ENCODE measurements around the gene AKT1S1.
"Not testable (repeated sequence)": the region's sequence is repeated elsewhere in the genome, so short reads cannot be mapped to it uniquely, and the experiment has no call there.

The AKT1S1 gene

GRCh38 chr19:49836176-49837008 lies 40.8 kb downstream of the AKT1S1 start:
- DNase-seq (ENCODE audit: low spot score): no peak

DNA sequence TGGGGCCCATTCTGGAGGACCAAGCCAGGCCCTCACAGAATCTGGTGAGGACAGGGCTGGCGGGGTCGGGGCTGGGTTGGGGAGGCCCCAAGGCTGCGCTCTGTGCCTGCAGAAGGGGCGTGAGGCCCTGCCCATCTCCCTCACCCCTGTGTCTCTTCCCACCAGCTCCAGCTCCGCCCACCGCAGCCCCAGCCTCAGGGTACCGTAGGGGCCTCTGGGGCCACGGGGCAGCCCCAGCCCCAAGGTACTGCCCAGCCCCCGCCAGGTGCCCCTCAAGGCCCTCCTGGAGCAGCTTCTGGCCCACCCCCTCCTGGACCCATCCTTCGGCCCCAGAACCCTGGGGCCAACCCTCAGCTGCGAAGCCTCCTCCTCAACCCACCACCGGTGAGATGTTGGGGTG lies 41.6 kb downstream of the AKT1S1 start:
- DNase-seq (ENCODE audit: low spot score): no peak

DNA sequence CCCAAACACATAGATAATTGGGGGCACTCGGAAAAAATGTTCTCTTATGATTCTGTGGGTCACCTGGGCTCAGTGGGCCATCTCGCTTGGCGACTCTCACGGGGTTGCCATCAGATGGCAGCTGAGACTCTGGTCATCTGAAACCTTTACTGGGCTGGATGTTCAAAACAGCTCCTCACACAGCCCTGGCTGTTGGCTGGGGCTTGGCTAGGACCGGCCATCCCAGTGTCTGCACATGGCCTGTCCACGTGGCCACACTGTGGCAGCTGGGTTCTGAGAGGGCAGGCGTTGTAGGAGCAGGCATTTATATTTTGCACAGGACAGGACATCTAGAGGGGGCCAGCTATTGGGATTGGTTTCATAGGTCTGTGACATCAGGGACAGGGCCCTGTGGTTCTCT lies 43.6 kb downstream of the AKT1S1 start:
- DNase-seq (ENCODE audit: low spot score): no peak

DNA sequence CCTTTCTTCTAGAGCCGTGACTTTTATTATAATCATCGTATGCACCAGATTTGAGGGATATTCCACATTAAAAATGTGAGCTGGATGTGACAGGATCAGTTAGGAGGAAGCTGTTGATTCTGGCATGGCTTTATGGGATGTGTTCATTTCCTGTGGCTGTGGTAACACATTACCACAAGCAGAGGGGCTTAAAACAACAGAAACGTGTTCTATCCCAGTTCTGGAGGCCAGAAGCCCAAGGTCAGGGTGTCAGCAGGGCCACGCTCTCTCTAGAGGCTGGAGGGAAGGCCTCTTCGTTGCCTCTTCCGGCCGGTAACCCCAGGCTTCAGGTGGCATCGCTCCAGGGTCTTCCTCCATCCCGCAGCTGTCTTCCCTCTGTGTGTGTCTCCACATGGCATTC lies 44.6 kb downstream of the AKT1S1 start:
- DNase-seq (ENCODE audit: low spot score): no peak

- no peak for DNase-seq (ENCODE audit: low spot score)
Observed at GRCh38 chr19:49831592-49831991, 45.6 kb downstream of the AKT1S1 start.

GRCh38 chr19:49830766-49831165 lies 46.4 kb downstream of the AKT1S1 start:
- no peak for DNase-seq (ENCODE audit: low spot score)

DNA sequence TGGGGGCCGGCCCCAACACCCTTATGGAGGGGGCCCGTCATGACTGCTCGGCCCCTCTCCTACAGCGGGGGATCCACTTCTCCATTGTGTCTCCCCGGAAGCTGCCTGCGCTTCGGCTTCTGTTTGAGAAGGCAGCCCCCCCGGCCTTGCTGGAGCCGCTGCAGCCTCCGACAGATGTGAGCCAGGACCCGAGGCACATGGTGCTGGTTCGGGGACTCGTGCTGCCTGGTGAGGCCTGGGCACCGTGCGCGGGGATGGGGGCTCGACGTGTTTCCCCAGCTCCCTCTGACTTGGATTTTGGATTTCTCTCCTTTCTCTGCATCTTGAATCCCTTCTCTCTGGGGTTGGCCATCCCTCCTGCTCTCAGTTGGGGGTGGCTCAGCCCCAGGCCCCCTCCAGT lies 47.4 kb downstream of the AKT1S1 start:
- DNase-seq (ENCODE audit: low spot score): no peak

- no peak for DNase-seq (ENCODE audit: low spot score)
Observed at GRCh38 chr19:49829200-49829599, 48.0 kb downstream of the AKT1S1 start.

GRCh38 chr19:49827034-49827433 lies 50.1 kb downstream of the AKT1S1 start:
- no peak for DNase-seq (ENCODE audit: low spot score)

GRCh38 chr19:49824662-49825061 lies 52.5 kb downstream of the AKT1S1 start:
- DNase-seq (ENCODE audit: low spot score): no peak

DNA sequence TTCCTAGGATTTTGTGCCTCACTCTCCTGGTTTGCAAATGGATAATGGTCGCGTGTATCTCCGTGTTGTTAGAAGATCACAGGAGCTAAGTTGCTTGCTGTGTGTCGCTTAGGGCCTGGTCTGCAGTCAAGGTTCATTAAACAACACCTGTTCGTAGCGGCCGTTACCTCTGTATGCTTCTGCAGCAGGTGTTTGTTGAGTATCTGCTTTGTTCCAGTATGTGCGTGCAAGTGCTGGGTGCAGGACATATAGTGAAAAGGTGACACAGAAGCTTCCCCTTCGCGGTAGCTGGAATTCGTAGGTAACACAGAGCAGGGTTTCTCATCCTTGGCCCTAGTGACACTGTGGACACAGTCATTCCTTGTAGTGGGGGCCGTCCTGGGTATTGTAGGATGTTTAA lies 53.7 kb downstream of the AKT1S1 start:
- DNase-seq (ENCODE audit: low spot score): no peak

DNA sequence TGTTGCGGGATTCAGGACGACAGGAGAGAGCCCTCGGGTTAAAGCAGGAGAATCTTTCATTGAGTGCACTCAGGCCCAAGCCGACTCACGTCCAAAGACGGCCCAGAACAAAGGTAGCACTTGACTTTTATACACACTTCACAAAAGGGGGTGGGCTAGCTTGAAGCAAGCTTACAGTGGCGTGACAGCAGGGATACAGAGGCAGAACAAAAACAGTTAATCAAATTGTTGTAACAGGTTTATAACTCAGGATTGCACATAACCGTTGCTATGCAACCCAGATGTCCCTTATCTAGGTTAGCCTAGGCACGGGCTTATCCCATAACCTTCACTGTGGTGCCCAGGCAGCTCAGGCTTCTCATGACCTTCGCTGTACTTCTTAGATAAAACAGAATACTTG lies 57.0 kb downstream of the AKT1S1 start:
- DNase-seq (ENCODE audit: low spot score): no peak

DNA sequence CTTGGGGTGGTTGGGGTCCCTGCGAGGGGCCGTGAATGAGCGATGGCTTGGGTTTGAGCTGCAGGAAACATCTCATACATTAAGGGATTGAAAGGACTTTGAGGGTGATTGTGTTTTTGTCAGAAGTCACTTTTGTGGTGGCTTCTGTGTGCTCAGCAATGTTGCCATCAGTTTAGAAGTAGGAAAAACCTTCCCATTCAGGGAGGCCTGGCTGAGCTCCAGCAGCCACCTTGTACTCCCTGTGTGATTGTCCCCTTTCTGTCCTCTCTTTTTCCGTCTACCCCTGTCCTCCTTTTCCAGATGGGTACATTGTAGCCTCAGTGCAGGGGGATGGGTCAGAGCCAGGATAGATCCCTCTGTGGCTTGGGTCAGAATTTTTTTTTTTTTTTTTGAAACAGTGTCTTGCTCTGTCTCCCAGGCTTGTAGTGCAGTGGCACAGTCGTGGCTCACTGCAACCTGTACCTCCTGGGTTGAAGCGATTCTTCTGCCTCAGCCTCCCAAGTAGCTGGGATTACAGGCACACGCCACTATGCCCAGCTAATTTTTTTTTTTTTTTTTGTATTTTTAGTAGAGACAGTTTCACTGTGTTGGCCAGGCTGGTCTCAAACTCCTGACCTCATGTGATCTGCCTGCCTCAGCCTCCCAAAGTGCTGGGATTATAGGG lies 57.6 kb downstream of the AKT1S1 start:
- DNase-seq (ENCODE audit: low spot score): not testable (repeated sequence)
